ENCODE measurements around the gene PARP15. TPM values are rescaled to one million over a fixed set of nuclear protein-coding genes. Genes with fewer than 3 reads are reported as not detected.
"Not testable (repeated sequence)": the region's sequence is repeated elsewhere in the genome, so short reads cannot be mapped to it uniquely, and the experiment has no call there.

The PARP15 gene
- total RNA-seq, 4 donors from 2014 or later: 1.2 to 10.3 (median 4.2) TPM

- H3K27ac ChIP-seq: peak overlapping the region; percentile 93 to 97 (median 94)
- H3K4me3 ChIP-seq: peak overlapping the region; percentile 87 to 99 (median 90)
- no peak for DNase-seq
- H3K4me1 ChIP-seq: peaks cover 8 to 48% (median 16%) of the 10 kb centered on the region in 4 donors
- intact Hi-C loops (cut with DNase I; ENCODE audit: low total_unique reads) (loop anchor here (5.0 kb wide), 2 partner anchors 120 to 290 kb away; partner anchors contain the start of genes DTX3L and PARP9), in situ Hi-C loops (cut with MboI; ENCODE audit: low pct_ligation_motif_present in 1 of 4, low pct_unique_long_range_greater_than_20kb in 1 of 4, low sequenced_read_pairs in 3 of 4) (loop anchor here in 2 of 4 donors (25.0 kb wide), 2 partner anchors 270 to 295 kb away; partner anchors contain the start of genes FAM162A (in 1 of the 2), MIX23 (in 1 of the 2) and WDR5B (in 1 of the 2))
- WGBS, 2 donors (ENCODE audit: low coverage in 1 of 2): 53 to 73% methylated on average over 3 of the region's 3 CpGs
- H3K9me3 ChIP-seq: no peaks in the 10 kb centered on the region
- H3K36me3 ChIP-seq: peaks cover 0 to 12% (median under 1%) of the 10 kb centered on the region in 4 donors
- no peaks in the 10 kb centered on the region for H3K27me3 ChIP-seq
- TF ChIP-seq POLR2A (IDR thresholded peaks at IDR 0.05) (no peak), POLR2AphosphoS5 (IDR thresholded peaks at IDR 0.05) (no peak), CTCF (IDR thresholded peaks at IDR 0.05) (no peak), EP300 (IDR thresholded peaks at IDR 0.05; ENCODE audit: low read depth) (no peak)
Observed at GRCh38 chr3:122681974-122682409, 104.5 kb downstream of the PARP15 start.

- DNase-seq, H3K27me3 ChIP-seq, H3K9me3 ChIP-seq: not testable (repeated sequence)
- Histone ChIP-seq H3K4me1 (peaks cover 8 to 48% (median 16%) of the 10 kb centered on the region in 4 donors), H3K36me3 (peaks cover 0 to 21% (median 5%) of the 10 kb centered on the region in 4 donors), H3K4me3 (peak overlapping the region in 1 of 4 donors; percentile 99), H3K27ac (peak overlapping the region in 3 of 4 donors; percentile 4 to 97 (median 33))
- intact Hi-C loops (cut with DNase I; ENCODE audit: low total_unique reads): loop anchor here (5.0 kb wide), 2 partner anchors 121 to 291 kb away; partner anchors contain the start of genes DTX3L and PARP9
- WGBS, 2 donors (ENCODE audit: low coverage in 1 of 2): 72 to 82% methylated on average over 4 to 11 of the region's 11 CpGs
- in situ Hi-C loops (cut with MboI; ENCODE audit: low pct_ligation_motif_present in 1 of 4, low pct_unique_long_range_greater_than_20kb in 1 of 4, low sequenced_read_pairs in 3 of 4): loop anchor here in 2 of 4 donors (25.0 kb wide), 2 partner anchors 271 to 296 kb away; partner anchors contain the start of genes FAM162A (in 1 of the 2), MIX23 (in 1 of the 2) and WDR5B (in 1 of the 2)
Observed at GRCh38 chr3:122682778-122683411, 105.4 kb downstream of the PARP15 start.

- H3K4me3 ChIP-seq: no peak overlapping the region
- peaks cover 0 to 26% (median 6%) of the 10 kb centered on the region in 4 donors for H3K36me3 ChIP-seq
- no peaks in the 10 kb centered on the region for H3K27me3 ChIP-seq
- TF ChIP-seq POLR2AphosphoS5 (IDR thresholded peaks at IDR 0.05): no peak
- TF ChIP-seq EP300 (IDR thresholded peaks at IDR 0.05; ENCODE audit: low read depth): no peak
- no peak for TF ChIP-seq POLR2A (IDR thresholded peaks at IDR 0.05)
- TF ChIP-seq CTCF (IDR thresholded peaks at IDR 0.05): no peak
- no peaks in the 10 kb centered on the region for H3K9me3 ChIP-seq
- DNase-seq: no peak
- in situ Hi-C loops (cut with MboI; ENCODE audit: low pct_ligation_motif_present in 1 of 4, low pct_unique_long_range_greater_than_20kb in 1 of 4, low sequenced_read_pairs in 3 of 4): loop anchor here in 2 of 4 donors (25.0 kb wide), 2 partner anchors 275 to 300 kb away; partner anchors contain the start of genes FAM162A (in 1 of the 2), MIX23 (in 1 of the 2) and WDR5B (in 1 of the 2)
- 75% methylated on average over 2 of the region's 2 CpGs; no CpG with 5 or more reads in 1 of the 2 donors for WGBS, 2 donors (ENCODE audit: low coverage in 1 of 2)
- no peak overlapping the region for H3K27ac ChIP-seq
- intact Hi-C loops (cut with DNase I; ENCODE audit: low total_unique reads): no loop called here
- H3K4me1 ChIP-seq: peaks cover 0 to 19% (median 2%) of the 10 kb centered on the region in 4 donors
Observed at GRCh38 chr3:122687298-122687697, 109.8 kb downstream of the PARP15 start.

Other genes starting within 250 kb of the PARP15 start
- 10 to 100 TPM in 2 of 4 donors, 1 to 10 TPM in 2; 4.5 to 28.7 (median 10.7) TPM for gene MIX23, start 194.4 kb upstream of the PARP15 start, total RNA-seq
- gene FAM162A, start 193.5 kb upstream of the PARP15 start, total RNA-seq: 100 to 1,000 TPM in 1 of 4 donors, 10 to 100 TPM in 3; 11.2 to 116 (median 57.6) TPM
- gene WDR5B, start 161.6 kb upstream of the PARP15 start, total RNA-seq: 1 to 10 TPM in 3 of 4 donors, not detected in 1; 2.2 to 2.6 (median 2.5) TPM
- 100 to 1,000 TPM in 1 of 4 donors, 10 to 100 TPM in 2, 1 to 10 TPM in 1; 8.6 to 108 (median 30.2) TPM for gene KPNA1, start 62.7 kb upstream of the PARP15 start, total RNA-seq
- 10 to 100 TPM; 24.2 to 35.8 (median 29.1) TPM for gene PARP9, start 13.3 kb upstream of the PARP15 start, total RNA-seq
- 10 to 100 TPM; 22.3 to 32.4 (median 26.7) TPM for gene DTX3L, start 13.3 kb upstream of the PARP15 start, total RNA-seq
- gene PARP14, start 103.2 kb downstream of the PARP15 start, total RNA-seq: 100 to 1,000 TPM in 1 of 4 donors, 10 to 100 TPM in 3; 35.9 to 211 (median 56.7) TPM
- 10 to 100 TPM in 2 of 4 donors, 1 to 10 TPM in 2; 1.2 to 22.8 (median 10.3) TPM for gene HSPBAP1, start 216.2 kb downstream of the PARP15 start, total RNA-seq
- 10 to 100 TPM in 3 of 4 donors, 1 to 10 TPM in 1; 2.4 to 29.9 (median 20.1) TPM for gene SLC49A4, start 217.4 kb downstream of the PARP15 start, total RNA-seq

Measured in transverse colon (tissue), 4 donors.